Right lobe of liver (tissue), 6 donors: ENCODE data around the gene CEP164. TPM values are rescaled to one million over a fixed set of nuclear protein-coding genes. Genes with fewer than 3 reads are reported as not detected.

Experiments
- ATAC-seq, 4 donors: fragments of 200-7000 bp; cut with Tn5 transposase; one replicate each; pipeline ENCODE4 v1.9.1; 2020; ENCODE audit warnings: mild to moderate bottlenecking in 4 of 4, moderate library complexity in 4 of 4
- DNase-seq, 3 donors: peaks; one replicate each; pipeline ENCODE4 v3.0.0-alpha.2; 2020
- H3K27ac ChIP-seq, 3 donors: fragments of 200-600 bp; one replicate each; pipeline ENCODE4 v1.8.0; 2022
- H3K27me3 ChIP-seq, 2 donors: fragments of 200-600 bp; one replicate each; pipeline ENCODE4 v1.8.0; 2022
- H3K36me3 ChIP-seq, 4 donors: fragments of 200-600 bp; sonication (generic) in 1 of 4; one replicate each; pipeline versions ENCODE4 v1.5.1 to v1.8.0; 2017 to 2022; ENCODE audit warnings: control low read depth in 1 of 4
- H3K4me1 ChIP-seq, 4 donors: fragments of 200-600 bp; sonication (generic) in 1 of 4; one replicate each; pipeline versions ENCODE4 v1.5.1 to v1.8.0; 2017 to 2022; ENCODE audit warnings: control low read depth in 1 of 4
- H3K4me3 ChIP-seq, 3 donors: fragments of 200-600 bp; one replicate each; pipeline ENCODE4 v1.8.0; 2022
- H3K9me3 ChIP-seq, 4 donors: fragments of 200-600 bp; sonication (generic) in 1 of 4; one replicate each; pipeline versions ENCODE4 v1.5.1 to v1.8.0; 2017 to 2022; ENCODE audit warnings: control low read depth in 1 of 4
- CTCF ChIP-seq, 4 donors: fragments of 200-600 bp in 3 of 4; fragments of 450-650 bp in 1 of 4; IDR thresholded peaks; one replicate each; pipeline versions ENCODE4 v1.5.1 to v1.8.0; 2016 to 2022; ENCODE audit warnings: antibody characterized with exemption in 4 of 4, mild to moderate bottlenecking in 2 of 4
- POLR2A ChIP-seq: fragments of 450-650 bp; IDR thresholded peaks from one replicate; pipeline ENCODE4 v1.6.1; 2017; ENCODE audit warnings: antibody characterized with exemption, mild to moderate bottlenecking
- WGBS: methylation state at CpG from one replicate; pipeline ENCODE4 v1.1.6; 2018; ENCODE audit warnings: low coverage, low lambda C conversion rate; ENCODE audit not compliant: insufficient coverage; ENCODE audit errors: missing lambda C conversion rate; 5-methylcytosine and 5-hydroxymethylcytosine counted together
- intact Hi-C, 2 donors: fragments of 100-400 bp; cut with DNase I; formaldehyde crosslinking; loops; one replicate each; pipeline versions ENCODE4 v1.11.2 to v1.14.1; 2022
- total RNA-seq, 6 experiments: library from RNA; depleted of rRNA in 2 of 6; stranded (reverse); fragments of >200 nt in 2 of 6; fragmentation: NEBNext Ultra II Directional in 3 of 6; extraction: Animal tissue kit (Norgen Biotek cat#: 25700) in 3 of 6; gene quantifications; one replicate each; pipeline versions ENCODE4 v1.1.0 to v1.2.4, GENCODE V29; 2016 to 2023
- donor health status: DM: no; HTN: yes; CAD: no.
- donor health status: DM: no; HTN: no; CAD: no.
- donor health status: DM: no; HTN: no; CAD: no.
- donor health status: DM: no; HTN: yes; CAD: no.
- donor health status: DM: no; HTN: yes; CAD: no.

Gene CEP164
- total RNA-seq, 6 experiments from 2014 or later = 7.2 to 11.2 (median 8.6) TPM

GRCh38 chr11:117335399-117335798 lies 7.7 kb downstream of the CEP164 start:
- ATAC-seq (no peak), DNase-seq (no peak)
- 94% methylated on average over 5 of the region's 5 CpGs for WGBS
- intact Hi-C loops = no loop called here
- Histone ChIP-seq H3K36me3 (peaks cover 0 to 3% (median 1%) of the 10 kb centered on the region in 4 donors), H3K4me1 (peaks cover 0 to 5% (median 0%) of the 10 kb centered on the region in 4 donors), H3K27ac (no peak overlapping the region), H3K27me3 (no peaks in the 10 kb centered on the region), H3K9me3 (no peaks in the 10 kb centered on the region), H3K4me3 (no peak overlapping the region)
- no peak for TF ChIP-seq CTCF (IDR thresholded peaks at IDR 0.05)
- TF ChIP-seq POLR2A = no peak

- H3K4me1 ChIP-seq = peaks cover 0 to 5% (median 0%) of the 10 kb centered on the region in 4 donors
- no peak for TF ChIP-seq POLR2A
- no peak for TF ChIP-seq CTCF (IDR thresholded peaks at IDR 0.05)
- no peak for DNase-seq
- H3K9me3 ChIP-seq = no peaks in the 10 kb centered on the region
- ATAC-seq = no peak
- WGBS = 96% methylated on average over 3 of the region's 4 CpGs
- H3K36me3 ChIP-seq = peaks cover 0 to 3% (median 1%) of the 10 kb centered on the region in 4 donors
- intact Hi-C loops = no loop called here
- H3K27me3 ChIP-seq = no peaks in the 10 kb centered on the region
- H3K27ac ChIP-seq = no peak overlapping the region
- no peak overlapping the region for H3K4me3 ChIP-seq
These were observed 9.4 kb downstream of the CEP164 start for GRCh38 chr11:117337076-117337475.

- no peak for ATAC-seq
- H3K36me3 ChIP-seq = peaks cover 0 to 16% (median 4%) of the 10 kb centered on the region in 4 donors
These were observed 17.4 kb downstream of the CEP164 start for GRCh38 chr11:117345039-117345438.

GRCh38 chr11:117354550-117354949 lies 26.9 kb downstream of the CEP164 start:
- H3K4me3 ChIP-seq = no peak overlapping the region
- H3K4me1 ChIP-seq = no peaks in the 10 kb centered on the region
- intact Hi-C loops = no loop called here
- 95% methylated on average over 4 of the region's 4 CpGs for WGBS
- peaks cover 0 to 25% (median 0%) of the 10 kb centered on the region in 4 donors for H3K36me3 ChIP-seq
- TF ChIP-seq POLR2A (no peak), CTCF (IDR thresholded peaks at IDR 0.05) (no peak)
- ATAC-seq = no peak
- no peak for DNase-seq
- H3K27me3 ChIP-seq = no peaks in the 10 kb centered on the region
- no peaks in the 10 kb centered on the region for H3K9me3 ChIP-seq
- H3K27ac ChIP-seq = no peak overlapping the region

More at GRCh38 chr11:117345039-117345438, 17.4 kb downstream of the CEP164 start:
- Histone ChIP-seq H3K4me1 (no peaks in the 10 kb centered on the region), H3K27me3 (no peaks in the 10 kb centered on the region), H3K27ac (no peak overlapping the region), H3K9me3 (no peaks in the 10 kb centered on the region), H3K4me3 (no peak overlapping the region)
- no peak for TF ChIP-seq POLR2A
- TF ChIP-seq CTCF (IDR thresholded peaks at IDR 0.05) = no peak
- intact Hi-C loops = no loop called here
- WGBS = 93% methylated on average over 2 of the region's 2 CpGs
- DNase-seq = no peak
